ENCODE data around the gene MYL3. TPM values are rescaled to one million over a fixed set of nuclear protein-coding genes. Genes with fewer than 3 reads are reported as not detected.

Gene MYL3
- total and polyA plus RNA-seq, 2 donors (not counting 1 experiment from before 2014, with no cell fraction given), result not detected

DNA sequence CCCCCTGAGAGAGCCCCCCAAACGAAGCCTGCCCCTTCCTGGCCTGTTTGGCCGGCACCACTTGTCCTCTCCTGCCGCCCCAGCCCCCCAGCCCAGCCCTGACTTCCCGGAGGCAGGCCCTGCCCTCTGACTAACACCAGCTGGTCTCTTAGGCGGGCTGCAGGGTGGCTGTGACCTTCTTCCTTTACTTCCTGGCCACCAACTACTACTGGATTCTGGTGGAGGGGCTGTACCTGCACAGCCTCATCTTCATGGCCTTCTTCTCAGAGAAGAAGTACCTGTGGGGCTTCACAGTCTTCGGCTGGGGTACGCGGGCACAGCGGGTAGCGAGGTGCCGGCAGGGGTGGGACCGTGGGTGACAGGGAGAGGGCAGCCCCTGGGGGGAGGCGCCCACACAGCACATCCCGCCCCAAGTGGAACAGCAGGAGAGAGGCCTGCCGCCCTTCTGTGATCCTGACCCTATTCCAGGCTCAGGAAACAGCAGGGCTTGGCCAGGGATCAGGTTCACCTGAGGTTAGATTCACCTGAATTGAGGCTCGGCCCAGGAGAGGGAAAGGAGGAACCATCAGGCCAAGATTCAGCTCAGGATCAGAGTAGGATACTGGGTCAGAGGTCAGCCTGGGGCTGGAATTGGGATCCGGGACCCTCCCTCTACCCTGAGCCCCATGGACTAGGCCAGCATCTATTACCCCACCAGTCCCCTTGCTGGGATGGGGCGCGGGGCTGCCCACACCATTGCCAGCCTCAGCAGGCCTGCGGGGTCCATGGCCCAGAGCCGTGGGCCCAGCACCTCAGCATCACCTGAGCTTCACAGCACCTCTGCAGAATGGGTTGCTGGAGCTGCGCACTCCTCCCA lies 36.1 kb upstream of the MYL3 start:
- no peak overlapping the region for H3K4me3 ChIP-seq (ENCODE audit: control extremely low read depth in 1 of 5, extremely low read depth in 1 of 5, insufficient read depth in 1 of 5, low read depth in 2 of 5, low read length in 4 of 5)
- WGBS (ENCODE audit: insufficient coverage), result 88% methylated on average over 21 of the region's 22 CpGs
- Mint-ChIP-seq H3K4me3 (peak overlapping the region; percentile 79), H3K27ac (no peak overlapping the region), H3K27me3 (peaks cover 24% of the 10 kb centered on the region), H3K4me1 (peaks cover 13% of the 10 kb centered on the region), H3K9me3 (ENCODE audit: insufficient read depth) (no peaks in the 10 kb centered on the region)
- no peaks in the 10 kb centered on the region for H3K9me3 ChIP-seq (ENCODE audit: control extremely low read depth in 1 of 3, control insufficient read depth in 2 of 3, insufficient read depth in 1 of 3, low read length in 2 of 3)
- TF ChIP-seq, protein P1, sequence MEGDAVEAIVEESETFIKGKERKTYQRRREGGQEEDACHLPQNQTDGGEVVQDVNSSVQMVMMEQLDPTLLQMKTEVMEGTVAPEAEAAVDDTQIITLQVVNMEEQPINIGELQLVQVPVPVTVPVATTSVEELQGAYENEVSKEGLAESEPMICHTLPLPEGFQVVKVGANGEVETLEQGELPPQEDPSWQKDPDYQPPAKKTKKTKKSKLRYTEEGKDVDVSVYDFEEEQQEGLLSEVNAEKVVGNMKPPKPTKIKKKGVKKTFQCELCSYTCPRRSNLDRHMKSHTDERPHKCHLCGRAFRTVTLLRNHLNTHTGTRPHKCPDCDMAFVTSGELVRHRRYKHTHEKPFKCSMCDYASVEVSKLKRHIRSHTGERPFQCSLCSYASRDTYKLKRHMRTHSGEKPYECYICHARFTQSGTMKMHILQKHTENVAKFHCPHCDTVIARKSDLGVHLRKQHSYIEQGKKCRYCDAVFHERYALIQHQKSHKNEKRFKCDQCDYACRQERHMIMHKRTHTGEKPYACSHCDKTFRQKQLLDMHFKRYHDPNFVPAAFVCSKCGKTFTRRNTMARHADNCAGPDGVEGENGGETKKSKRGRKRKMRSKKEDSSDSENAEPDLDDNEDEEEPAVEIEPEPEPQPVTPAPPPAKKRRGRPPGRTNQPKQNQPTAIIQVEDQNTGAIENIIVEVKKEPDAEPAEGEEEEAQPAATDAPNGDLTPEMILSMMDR (IDR thresholded peaks at IDR 0.05), result no peak
- TF ChIP-seq EZH2 (IDR thresholded peaks at IDR 0.05; ENCODE audit: borderline replicate concordance, insufficient read depth, low read depth, low read length, poor library complexity, severe bottlenecking), result no peak
- H3K4me2 ChIP-seq (replicated peaks; ENCODE audit: low read depth, low read length, poor library complexity, severe bottlenecking), result peak overlapping the region; percentile 76
- no peak for DNase-seq
- no peak overlapping the region for H3K27ac ChIP-seq (ENCODE audit: low read length in 2 of 2)
- H3K36me3 ChIP-seq (replicated peaks in 1 of 2; ENCODE audit: control extremely low read depth in 1 of 2, control insufficient read depth in 1 of 2, extremely low read depth in 1 of 2, insufficient read depth in 2 of 2, low read length in 1 of 2), result no peaks in the 10 kb centered on the region
- intact Hi-C loops (cut with micrococcal nuclease), result no loop called here
- ChIA-PET POLR2A (interaction anchor here (0.6 kb wide), 1 partner anchor 70 kb away, joined by 3 read pairs; no protein-coding TSS in a partner anchor), CTCF (interaction anchor here (1.5 to 4.2 kb wide), 2 partner anchors 10 to 194 kb away, joined by 4 to 17 read pairs; no protein-coding TSS in a partner anchor)
- H3K27me3 ChIP-seq (replicated peaks in 1 of 4; ENCODE audit: control extremely low read depth in 1 of 4, control insufficient read depth in 3 of 4, insufficient read depth in 4 of 4, low read length in 3 of 4), result peaks cover 0 to 27% (median 6%) of the 10 kb centered on the region in 4 experiments
- H2AFZ ChIP-seq (ENCODE audit: insufficient read depth, low read depth, low read length, poor library complexity, severe bottlenecking), result peak overlapping the region; percentile 64
- H3K4me1 ChIP-seq (ENCODE audit: control insufficient read depth in 2 of 2, insufficient read depth in 2 of 2, low read length in 2 of 2), result peaks cover 9 to 10% of the 10 kb centered on the region in 2 donors
- no peaks in the 10 kb centered on the region for H4K20me1 ChIP-seq (ENCODE audit: control insufficient read depth, insufficient read depth, low read length, poor library complexity, severe bottlenecking)
- no peak overlapping the region for H3K9ac ChIP-seq (ENCODE audit: low read length)
- H3K79me2 ChIP-seq (ENCODE audit: control insufficient read depth, insufficient read depth, low read length), result no peaks in the 10 kb centered on the region
- no peak for ATAC-seq (ENCODE audit: low read depth)
